GM21447 (cell line): ENCODE data around the gene GRAP2.
"Not testable (repeated sequence)": the region's sequence is repeated elsewhere in the genome, so short reads cannot be mapped to it uniquely, and the experiment has no call there.

Experiments used
- ATAC-seq: cut with Tn5 transposase; IDR thresholded peaks from one replicate; pipeline ENCODE4 v1.9.1; 2021; ENCODE audit not compliant: unreplicated experiment

GRAP2 gene

DNA sequence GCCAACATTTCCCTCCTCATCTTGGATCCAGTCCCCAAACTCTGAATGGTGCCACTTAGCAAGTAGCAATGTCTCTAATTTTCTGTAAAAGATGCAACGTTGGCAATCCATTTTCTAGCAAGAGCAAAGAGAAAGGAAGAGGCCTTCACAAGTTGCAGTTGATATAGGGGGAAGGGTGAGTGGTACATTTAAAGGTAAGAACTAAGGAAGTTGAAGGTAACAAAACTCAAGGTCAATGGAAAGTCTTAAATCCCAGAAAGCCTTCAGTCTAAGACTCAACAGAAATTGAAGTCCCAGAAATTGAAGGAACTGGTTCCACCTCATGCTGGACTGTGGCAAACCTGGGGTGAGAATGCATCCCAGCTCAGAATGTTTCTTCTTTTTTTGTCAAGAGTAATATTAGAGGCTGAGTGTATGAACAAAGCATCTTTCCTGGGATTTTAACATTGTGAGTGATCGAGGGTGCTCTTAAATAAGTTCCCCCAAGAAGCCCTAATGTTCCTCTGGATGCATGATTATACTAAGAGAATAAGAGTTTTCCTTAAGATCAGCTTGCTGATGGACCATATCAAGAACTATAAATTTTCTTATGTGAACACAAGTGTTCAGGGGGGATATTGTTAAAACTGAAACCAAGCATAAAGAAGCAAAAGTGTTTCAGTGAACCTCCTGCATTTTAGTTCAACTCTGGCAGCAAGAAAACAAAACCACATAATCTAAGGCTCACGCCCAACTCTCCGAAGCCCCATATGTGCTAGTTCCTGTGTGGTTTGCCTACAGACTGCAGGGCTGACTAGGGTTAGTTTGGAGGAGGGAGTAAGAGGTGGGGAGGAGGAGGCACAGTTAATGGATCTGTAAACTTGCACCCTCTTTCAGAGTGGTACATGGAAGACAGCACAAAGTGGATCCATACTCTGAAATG is at the start of gene GRAP2:
Gene GRAP2, plus strand, starts transcription at position 779 of the 922 bp plus-strand sequence. CDS start 46,023 bp downstream, outside the sequence.
- peak; percentile 73 for ATAC-seq

- no peak for ATAC-seq
Observed at GRCh38 chr22:39851606-39852315, 49.1 kb upstream of the GRAP2 start.

DNA sequence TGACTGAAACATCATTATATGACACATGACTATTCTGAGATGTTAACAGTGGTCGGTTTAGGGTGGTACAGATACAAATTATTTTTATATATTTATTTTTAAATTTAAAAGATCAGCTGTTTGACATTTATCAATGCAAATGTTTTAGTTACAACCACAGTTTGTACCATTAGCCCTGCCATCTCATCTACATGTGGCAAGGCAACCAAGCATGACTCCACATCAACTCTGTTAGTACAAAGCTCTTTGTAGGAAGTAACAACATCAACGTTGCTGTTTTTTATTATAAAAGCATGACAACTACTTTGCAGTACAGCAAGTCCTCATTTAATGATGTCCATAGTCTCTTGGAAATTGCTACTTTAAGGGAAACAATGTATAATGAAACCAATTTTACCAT is 48.1 kb upstream of the GRAP2 start:
- ATAC-seq: no peak

GRCh38 chr22:39856588-39856987 is 44.3 kb upstream of the GRAP2 start:
- no peak for ATAC-seq

- ATAC-seq: no peak
Observed at GRCh38 chr22:39859903-39860588, 40.8 kb upstream of the GRAP2 start.

- no peak for ATAC-seq
Observed at GRCh38 chr22:39868741-39869140, 32.1 kb upstream of the GRAP2 start.

DNA sequence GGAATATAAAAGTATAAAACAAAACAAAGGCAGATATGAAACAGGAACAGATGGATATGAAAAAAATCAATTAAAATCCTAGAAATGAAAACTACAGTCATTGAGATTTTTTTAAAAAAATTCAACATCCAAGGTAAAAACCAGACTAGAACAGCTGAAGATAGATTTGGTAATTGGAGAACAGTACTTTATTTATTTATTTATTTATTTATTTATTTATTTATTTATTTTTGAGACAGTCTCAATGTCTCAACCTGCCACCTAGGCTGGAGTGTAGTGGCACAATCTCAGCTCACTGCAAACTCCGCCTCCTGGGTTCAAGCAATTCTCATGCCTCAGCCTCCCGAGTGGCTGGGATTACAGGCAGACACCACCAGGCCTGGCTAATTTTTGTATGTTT is 31.1 kb upstream of the GRAP2 start:
- ATAC-seq: not testable (repeated sequence)

DNA sequence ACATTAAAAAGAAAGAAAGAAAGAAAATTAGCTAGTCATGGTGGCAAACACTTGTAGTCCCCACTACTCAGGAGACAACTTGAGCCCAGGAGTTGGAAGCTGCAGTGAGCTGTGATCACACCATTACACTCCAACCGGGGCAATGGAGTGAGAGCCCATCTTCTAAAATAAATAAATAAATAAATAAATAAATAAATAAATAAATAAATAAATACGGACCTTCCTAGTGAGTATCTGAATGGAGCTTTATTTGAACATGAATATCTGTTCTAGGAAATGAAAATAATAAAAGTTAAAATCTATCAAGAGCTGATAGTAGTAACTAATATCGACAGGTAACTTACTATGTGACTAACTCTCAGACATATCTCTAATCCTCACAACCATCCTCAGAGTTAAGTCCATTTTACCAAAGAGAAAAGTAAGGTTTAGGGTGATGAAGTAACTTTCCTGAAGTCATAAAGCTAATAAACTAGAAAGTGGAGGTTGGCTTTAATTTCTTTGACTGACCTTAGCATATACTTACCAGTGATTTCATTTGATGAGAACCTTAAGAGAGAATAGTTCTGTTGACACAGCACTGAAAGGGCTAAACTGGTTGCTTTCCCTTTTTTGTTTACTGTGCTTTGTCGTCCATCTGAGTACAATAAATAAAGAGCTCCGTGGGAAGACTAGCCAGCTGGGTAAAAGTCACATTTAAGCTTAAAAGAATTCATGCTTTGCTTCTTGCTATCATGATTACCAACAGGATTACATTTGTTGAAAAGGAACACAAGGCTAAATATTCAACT is 29.7 kb upstream of the GRAP2 start:
- ATAC-seq: no peak

DNA sequence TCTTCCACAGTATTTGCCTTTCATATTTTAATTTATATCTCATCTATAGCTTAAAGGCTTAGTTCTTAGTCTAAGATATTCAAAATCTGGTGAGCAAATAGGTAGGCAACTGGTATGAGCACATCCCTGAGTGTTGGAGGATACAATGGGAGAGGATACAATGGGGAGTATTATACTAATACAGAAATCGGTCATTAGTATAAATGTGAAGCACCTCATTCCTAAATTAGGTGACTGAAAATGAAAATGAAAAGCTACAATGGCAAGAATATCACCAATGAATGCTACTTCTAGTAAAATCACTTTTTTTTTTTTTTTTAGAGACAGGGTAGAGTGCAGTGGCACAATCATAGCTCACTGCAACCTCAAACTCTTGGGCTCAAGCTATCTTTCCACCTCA is 28.3 kb upstream of the GRAP2 start:
- no peak for ATAC-seq

GRCh38 chr22:39873965-39874364 is 26.9 kb upstream of the GRAP2 start:
- no peak for ATAC-seq

DNA sequence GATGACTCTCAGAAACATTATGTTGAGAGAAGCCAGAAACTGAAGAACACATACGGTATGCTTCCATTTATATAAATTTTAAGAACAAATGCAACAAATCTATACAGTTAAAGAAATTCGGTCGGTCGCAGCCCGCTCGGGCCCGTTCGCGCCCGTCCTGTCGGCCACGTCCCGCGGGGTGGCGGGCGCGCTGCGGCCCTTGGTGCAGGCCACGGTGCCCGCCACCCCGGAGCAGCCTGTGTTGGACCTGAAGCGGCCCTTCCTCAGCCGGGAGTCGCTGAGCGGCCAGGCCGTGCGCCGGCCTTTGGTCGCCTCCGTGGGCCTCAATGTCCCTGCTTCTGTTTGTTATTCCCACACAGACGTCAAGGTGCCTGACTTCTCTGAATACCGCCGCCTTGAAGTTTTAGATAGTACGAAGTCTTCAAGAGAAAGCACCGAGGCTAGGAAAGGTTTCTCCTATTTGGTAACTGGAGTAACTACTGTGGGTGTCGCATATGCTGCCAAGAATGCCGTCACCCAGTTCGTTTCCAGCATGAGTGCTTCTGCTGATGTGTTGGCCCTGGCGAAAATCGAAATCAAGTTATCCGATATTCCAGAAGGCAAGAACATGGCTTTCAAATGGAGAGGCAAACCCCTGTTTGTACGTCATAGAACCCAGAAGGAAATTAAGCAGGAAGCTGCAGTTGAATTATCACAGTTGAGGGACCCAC is 25.6 kb upstream of the GRAP2 start:
- ATAC-seq: not testable (repeated sequence)

DNA sequence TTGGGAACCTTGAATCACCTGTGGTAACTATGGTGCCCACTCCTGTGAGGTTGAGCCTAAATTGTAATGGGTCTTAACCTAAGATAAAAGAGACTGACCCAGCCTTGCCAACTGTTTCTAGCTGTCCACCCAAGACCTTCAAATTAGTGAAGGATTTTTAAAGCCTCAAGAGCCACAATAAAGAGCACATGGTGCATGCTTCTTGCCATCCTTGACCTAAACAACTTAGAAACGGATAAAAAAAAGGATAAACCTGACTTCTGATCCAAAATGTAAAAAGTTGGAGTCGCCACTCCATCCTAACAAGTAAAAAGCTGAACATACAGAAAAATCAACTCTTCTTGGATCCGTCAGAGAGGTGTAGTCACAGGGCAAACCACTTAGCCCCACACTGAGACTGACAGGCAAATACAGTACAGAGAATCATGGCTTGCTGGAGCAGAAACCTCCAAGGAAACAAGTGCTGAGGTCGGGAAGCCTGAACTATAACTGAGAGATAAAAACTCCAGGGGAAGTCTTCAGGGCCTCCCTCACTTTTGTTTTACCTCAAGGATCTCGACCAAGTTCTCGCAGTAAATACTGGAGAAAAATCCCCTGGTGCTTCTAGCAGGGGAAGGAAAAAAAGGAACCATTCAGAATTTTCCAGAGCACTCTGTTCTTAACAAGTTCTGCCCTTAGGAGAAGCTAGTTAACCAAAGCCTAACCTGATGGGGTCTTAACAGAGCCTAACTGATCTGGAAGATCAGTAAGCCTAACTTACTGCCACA is 23.6 kb upstream of the GRAP2 start:
- ATAC-seq: no peak

DNA sequence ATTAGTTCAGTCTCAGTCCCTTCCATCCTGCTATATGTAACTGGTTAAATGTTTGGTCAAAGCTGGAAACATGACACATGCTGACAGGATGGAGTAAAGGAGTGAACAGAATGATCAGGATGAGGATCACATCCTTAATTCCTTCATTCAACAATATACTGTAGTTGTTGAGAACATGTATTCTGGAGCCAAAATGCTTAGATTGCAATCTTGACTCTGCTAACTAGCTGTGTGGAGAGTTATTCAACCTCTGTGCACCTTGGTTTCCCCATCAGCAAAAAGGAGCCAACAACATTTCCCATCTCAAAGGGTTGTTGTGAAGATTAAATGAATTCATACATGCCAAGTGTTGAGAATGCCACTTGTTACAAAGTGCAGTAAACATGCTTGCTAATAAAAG is 20.2 kb upstream of the GRAP2 start:
- no peak for ATAC-seq

GRCh38 chr22:39883057-39883456 is 17.8 kb upstream of the GRAP2 start:
- no peak for ATAC-seq

DNA sequence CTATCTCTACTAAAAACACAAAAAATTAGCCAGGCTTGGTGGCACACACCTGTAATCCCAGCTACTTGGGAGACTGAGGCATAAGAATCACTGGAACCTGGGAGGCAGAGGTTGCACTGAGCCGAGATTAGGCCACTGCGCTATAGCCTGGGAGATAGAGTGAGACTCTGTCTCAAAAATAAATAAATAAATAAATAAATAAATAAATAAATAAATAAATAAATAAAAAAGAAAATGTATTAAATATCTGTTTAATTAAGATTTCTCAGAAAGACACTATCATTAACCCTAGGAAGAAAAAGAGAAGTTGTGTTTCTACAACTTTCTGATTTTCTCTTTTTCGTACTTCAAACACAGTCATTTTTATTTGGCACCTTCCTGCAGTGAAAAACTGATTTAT is 11.0 kb upstream of the GRAP2 start:
- ATAC-seq: not testable (repeated sequence)

DNA sequence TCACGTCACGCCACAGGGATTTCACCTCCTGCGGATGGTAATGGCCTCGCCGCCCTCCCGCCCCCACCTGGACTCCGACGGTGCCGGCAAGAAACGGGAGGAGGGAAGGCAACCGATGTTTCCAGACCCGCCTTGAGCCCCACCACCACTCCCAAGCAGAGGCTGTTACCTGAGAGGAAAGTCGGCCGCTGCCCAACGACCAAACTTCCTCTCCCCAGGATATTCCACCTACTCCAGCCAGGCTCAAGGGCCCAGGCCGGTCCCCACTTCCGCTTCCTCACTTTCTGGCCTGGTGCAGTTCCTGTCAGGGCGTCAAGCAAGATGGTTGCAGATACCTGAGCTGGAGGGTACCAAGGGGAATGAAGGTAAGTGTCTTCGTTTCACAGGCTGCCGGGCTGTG is 7.4 kb upstream of the GRAP2 start, which contains the start of gene ENTHD1:
Gene ENTHD1, minus strand, starts transcription at position 235 of the 400 bp plus-strand sequence. CDS start 6,012 bp downstream, outside the sequence.
- no peak for ATAC-seq

DNA sequence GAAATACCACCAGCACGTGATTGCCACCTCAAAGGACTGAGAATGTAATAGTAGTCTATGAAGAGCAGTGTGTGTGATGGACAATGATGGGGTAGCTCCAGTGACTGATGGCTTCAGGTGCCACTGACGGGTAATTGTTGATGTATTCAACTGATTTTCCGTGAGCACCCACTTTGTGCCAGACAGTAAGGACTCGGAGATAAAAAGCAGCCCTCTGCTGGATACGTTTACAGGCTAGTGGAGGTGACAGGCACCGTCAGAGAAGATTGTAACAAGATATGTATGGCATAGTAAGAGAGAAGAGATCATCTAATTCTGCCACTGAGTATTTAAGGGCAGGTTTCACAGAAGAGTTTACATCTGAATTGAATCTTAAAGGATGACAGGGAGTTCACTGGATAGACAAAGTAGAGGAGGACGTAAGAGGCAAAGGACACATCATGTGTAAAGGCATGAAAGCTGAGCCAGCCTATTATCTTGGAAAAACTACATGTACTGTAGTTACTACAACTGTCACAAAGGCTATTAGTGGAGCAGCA is 6.3 kb upstream of the GRAP2 start:
- no peak for ATAC-seq

GRCh38 chr22:39895682-39896081 is 5.2 kb upstream of the GRAP2 start:
- no peak for ATAC-seq
